Activated T-cell treated with anti-CD3 and anti-CD28 coated beads for 4 hours (primary cell): ENCODE data around the gene CBFA2T3.
A peak's percentile ranks its signal among the peaks of the same experiment; 100 is the strongest.
"Not testable (repeated sequence)": the region's sequence is repeated elsewhere in the genome, so short reads cannot be mapped to it uniquely, and the experiment has no call there.

Experiments used
- DNase-seq: peaks from one replicate; pipeline ENCODE4 v3.0.0-alpha.2; 2020

The CBFA2T3 gene

DNA sequence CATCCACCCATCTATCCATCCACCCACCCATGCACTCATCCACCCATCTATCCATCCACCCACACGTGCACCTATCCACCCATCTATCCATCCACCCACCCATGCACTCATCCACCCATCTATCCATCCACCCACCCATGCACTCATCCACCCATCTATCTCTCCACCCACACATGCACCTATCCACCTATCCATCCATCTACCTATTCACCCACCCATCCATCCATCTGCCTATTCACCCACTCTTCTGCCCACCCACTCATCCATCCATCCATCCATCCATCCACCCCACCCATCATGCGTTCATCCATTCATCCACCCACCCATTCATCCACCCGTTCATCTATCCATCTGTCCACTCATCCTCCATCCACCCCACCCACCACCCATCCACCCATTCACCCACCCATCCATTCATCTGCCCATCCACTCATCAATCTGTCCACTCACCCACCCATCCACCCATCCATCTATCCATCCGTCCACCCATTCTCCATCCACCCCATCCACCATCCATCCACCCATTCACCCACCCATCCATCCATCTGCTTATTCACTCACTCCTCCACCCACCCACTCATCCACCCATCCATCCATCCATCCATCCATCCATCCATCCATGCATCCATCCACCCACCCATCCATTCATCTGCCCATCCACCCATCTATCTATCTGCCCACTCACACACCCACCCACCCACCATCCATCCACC is 35.1 kb upstream of the CBFA2T3 start:
- DNase-seq, result no peak

DNA sequence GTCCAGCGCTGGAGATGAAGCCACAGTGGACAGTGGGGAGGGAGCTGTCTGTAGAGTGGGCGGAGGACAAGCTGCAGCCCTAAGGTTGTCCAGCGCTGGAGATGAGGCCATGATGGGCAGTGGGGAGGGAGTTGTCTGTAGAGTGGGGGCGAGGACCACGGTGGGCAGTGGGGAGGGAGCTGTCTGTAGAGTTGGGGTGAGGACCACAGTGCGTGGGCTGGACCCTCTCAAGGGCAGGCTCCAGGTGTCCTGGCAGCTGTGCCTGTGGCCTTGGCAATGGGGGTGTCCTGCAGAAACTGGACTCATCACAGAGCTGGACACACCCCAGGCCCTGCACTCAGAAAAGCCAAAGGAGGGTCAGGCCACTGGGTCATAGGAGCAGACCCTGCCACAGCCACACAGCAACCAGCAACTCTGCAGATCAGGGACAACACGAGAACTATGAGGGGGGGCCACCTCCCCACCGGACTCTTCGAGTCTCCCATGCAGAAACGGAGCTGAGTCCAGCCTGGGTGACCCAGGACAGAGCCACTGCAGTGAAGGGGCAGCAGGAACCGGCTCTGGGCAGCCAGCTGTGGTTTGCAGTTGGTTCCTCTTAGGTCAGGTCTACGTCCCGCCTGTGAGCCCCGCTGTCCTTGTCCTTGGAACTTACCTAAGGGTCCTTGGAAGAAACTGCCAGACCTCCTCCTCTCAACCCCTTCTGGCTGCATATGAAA is 33.4 kb upstream of the CBFA2T3 start:
- no peak for DNase-seq

DNA sequence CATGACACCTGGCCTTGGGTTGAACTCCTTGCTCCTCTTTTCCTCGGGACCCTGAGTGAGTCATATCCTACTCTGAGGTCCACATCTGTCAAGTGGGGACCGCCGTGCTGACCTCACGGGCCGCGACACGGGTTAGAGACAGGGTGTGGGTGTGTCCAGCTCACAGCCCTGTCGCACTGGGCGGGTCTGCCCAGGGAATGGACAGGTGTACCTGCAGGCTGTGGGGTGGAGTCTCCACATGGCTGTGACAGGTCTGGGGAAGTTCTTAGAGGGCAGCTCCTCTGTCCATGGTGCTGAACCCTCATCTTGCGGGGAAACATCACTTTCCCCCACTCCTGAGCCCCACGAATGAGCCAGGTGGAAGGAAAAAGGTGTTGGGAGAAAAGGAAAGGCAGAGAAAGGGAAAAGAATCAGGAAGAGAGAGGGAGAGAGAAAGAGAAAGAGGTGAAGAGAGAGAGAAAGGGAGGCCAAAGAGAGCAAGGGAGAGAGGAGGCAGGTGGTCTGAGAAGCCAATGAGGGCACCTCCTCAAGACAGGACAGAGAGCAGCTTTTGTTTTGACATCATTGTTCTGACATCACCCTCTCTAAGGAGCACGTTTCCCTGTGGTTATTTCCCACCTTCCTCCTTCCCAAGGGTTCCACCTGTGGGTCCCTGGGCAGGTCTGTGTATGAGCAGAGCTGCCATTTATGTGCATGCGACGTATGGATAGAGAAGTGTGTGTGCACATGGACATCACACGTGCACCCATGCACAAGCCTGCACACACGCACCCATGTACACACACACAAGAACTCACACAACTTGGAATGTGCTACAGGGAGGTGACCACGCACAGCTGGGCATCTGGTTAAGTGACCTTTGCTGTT is 32.6 kb upstream of the CBFA2T3 start:
- no peak for DNase-seq

DNA sequence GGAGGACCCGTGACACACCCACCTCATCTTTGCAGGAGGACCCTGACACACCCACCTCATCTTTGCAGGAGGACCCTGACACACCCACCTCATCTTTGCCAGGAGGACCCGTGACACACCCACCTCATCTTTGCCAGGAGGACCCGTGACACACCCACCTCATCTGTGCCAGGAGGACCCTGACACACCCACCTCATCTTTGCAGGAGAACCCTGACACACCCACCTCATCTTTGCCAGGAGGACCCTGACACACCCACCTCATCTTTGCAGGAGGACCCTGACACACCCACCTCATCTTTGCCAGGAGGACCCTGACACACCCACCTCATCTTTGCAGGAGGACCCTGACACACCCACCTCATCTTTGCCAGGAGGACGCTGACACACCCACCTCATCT is 31.8 kb upstream of the CBFA2T3 start:
- DNase-seq, result not testable (repeated sequence)

DNA sequence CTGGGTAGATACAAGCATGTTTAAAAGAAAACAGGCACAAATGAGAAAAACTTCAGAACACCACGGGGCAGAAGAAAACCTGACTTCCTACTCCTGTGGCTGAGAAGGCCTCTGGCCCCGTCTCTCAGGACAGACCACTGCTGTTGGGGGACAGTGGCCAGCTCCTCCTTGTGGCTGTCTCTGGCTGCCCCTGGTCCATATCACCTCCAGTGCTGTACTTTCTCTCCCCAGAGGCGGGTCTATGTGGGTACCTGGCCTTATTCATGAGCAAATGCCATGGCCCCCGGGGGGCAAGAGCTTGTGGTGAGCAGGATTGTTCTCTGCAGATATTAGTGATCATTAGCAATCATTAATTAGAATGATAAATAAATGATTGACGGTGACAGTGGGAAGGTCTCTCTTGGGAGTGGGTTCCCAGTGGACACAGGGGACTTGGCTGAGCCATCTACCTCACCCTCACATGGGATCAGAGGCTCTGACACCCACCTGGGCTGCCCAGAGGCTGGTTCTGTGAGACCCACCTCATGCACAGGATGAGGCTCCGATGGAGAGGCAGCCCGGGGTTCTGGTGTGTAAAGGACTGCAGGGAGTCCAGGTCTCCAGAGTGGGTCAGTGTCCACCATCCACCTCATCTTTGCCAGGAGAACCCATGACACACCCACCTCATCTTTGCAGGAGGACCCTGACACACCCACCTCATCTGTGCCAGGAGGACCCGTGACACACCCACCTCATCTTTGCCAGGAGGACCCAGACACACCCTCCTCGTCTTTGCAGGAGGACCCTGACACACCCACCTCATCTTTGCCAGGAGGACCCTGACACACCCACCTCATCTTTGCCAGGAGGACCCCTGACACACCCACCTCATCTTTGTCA is 30.6 kb upstream of the CBFA2T3 start:
- no peak for DNase-seq

DNA sequence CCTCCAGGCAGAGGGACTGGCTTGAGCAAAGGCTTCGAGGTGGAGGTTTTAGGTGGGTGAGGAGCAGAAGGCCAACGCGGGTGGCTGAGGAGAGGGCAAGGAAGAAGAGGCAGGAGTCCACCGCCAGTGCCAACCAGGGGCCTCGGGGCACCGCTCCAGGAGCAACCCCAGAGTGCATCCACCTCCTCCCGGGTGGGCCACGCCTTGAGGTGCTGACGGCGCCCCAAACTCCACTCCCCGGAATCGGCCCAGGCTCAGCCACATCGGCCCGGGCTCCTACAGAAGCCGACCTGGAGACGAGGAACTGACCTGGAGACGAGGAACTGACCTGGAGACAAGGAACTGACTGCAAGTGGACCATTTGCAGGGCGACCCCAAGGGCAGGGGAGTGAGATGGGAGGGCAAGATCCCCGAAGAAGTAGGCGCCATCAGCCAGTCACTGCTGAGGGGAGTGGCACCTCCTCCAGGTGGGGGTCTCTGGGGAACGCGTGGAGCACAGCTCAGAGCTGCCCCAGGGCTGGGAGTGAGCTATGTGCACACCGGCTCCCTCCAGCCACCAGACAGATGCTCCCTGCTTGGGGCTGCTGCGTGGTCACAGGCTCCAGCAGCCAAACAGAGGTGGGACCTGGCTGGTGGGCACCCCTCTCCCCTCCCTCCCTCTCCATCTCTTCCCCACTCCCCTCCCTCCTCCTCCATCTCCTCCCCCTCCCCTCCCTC is 29.2 kb upstream of the CBFA2T3 start:
- DNase-seq, result no peak

DNA sequence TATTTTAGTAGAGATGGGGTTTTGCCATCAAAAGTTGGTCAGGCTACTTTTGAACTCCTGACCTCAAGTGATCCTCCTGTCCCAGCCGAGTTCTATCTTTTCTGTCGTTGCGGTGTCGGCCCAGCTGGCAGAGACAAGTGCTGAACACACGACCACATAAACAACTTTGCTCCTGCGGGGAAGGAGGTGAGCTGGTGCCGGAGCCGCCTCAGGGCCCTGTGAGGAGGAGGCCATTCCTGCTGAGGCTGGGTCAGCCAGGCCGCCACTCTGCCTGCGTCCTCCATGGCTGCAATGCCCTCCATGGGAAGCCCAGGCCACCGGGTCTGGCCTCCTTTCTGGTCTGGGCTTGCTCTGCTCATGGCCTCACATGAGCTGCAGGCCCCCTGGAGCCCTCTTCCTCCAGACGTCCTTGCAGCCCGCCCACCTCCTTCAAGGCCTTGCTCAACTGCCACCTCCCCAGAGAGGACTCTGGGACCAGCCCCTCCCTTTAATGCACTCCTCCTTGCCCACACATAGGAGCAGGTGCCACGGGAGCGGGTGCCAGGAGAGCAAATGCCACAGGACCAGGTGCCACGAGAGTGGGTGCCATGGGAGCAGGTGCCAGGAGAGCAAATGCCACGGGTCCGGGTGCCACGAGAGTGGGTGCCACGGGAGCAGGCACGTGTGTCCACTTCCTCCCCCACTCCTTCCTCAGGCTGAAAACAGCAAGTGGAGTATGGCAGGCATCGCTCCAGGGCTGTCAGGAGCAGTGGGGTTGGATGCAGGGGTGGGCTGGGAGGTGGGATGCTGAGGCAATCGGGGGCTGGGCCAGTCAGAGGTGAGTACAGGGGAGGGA is 28.4 kb upstream of the CBFA2T3 start:
- no peak for DNase-seq

DNA sequence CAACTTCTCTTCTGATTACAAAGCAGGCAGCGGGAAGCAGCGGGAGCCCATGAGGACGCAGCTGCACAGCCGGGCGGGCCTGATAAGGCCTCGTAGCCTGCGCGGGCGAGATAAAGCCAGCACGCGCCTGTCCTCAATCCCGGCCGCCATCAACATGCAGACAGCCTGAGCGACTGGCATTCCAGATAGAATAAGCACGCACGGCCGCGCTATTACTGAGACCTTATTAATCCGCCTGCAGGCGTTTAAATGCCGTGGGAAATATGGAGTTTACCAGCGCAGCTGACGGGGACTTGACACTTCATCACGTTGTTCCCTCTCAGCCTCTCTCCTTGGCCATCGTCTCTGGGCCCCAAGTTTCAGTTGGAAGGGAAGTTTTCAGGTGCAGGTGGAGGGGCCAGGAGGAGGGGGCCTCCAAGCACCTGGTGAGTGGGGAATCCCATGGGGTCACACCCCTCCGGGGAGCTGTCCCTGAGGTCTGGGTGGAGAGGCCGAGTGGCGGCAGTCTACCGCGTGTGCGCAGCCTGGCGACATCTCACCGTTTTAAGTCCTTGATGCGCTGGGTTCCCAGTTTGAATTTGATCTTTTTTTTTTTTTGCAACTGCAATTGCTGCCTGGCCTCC is 27.3 kb upstream of the CBFA2T3 start:
- no peak for DNase-seq

DNA sequence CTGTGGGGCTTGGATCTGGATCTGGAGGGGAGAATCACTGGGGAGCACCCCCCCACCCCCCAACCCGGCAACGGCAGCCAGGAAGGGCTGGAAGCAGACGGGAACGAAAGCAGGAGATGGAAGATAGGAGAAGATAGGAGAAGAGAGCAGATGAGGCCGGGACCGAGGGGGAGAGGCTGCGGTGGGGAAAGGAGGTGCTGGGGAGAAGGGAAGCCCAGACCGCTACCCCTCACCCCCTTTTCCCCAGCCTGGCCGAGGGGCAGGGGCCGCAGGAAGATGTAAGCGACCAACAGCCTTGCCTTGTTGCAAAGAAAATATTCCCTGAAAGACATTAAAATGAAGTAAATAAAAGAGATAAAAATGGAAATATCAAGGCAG is 26.8 kb upstream of the CBFA2T3 start:
- no peak for DNase-seq

DNA sequence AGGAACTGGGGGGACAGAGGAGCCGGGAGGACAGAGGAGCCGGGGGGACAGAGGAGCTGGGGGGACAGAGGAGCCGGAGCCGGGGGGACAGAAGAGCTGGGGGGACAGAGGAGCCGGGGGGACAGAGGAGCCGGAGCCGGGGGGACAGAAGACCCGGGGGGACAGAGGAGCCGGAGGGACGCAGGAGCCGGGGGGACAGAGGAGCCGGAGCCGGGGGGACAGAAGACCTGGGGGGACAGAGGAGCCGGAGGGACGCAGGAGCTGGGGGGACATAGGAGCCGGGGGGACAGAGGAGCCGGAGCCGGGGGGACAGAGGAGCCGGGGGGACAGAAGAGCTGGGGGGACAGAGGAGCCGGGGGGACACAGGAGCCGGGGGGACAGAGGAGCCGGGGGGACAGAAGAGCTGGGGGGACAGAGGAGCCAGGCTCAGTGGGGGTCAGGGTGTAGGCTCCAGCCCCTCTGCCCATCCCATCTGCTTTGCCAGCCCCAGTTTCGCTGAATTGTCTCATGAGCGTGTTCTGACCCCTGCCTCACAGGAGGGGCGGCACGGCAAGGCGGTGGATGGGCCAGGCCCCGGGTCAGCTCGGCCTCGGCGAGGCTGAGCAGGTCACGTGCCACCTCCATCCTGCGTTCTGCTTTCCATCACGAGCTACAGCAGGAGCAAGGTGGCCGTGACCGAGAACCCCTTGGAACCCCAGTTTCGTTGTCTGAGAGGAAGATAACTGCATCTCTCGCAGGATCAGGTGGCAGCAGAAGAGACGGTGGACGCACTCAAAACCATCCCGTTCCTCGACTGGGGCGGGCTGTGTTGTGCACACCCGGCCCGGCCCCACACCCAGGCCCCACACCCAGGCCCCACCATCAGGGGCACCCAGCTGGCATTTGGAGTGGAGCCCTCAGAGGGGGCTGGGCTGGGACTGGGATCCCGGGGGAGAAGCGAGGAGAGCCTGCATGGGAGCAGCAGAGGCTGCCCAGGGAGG is 26.1 kb upstream of the CBFA2T3 start:
- no peak for DNase-seq

DNA sequence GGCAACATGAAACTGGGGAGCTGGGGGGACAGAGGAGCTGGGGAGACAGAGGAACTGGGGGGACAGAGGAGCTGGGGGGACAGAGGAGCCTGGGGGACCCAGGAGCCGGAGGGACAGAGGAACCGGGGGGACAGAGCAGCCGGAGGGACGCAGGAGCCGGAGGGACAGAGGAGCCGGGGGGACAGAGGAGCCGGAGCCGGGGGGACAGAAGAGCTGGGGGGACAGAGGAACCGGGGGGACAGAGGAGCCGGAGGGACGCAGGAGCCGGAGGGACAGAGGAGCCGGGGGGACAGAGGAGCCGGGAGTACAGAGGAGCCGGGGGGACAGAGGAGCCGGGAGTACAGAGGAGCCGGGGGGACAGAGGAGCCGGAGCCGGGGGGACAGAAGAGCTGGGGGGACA is 25.1 kb upstream of the CBFA2T3 start:
- DNase-seq, result not testable (repeated sequence)

DNA sequence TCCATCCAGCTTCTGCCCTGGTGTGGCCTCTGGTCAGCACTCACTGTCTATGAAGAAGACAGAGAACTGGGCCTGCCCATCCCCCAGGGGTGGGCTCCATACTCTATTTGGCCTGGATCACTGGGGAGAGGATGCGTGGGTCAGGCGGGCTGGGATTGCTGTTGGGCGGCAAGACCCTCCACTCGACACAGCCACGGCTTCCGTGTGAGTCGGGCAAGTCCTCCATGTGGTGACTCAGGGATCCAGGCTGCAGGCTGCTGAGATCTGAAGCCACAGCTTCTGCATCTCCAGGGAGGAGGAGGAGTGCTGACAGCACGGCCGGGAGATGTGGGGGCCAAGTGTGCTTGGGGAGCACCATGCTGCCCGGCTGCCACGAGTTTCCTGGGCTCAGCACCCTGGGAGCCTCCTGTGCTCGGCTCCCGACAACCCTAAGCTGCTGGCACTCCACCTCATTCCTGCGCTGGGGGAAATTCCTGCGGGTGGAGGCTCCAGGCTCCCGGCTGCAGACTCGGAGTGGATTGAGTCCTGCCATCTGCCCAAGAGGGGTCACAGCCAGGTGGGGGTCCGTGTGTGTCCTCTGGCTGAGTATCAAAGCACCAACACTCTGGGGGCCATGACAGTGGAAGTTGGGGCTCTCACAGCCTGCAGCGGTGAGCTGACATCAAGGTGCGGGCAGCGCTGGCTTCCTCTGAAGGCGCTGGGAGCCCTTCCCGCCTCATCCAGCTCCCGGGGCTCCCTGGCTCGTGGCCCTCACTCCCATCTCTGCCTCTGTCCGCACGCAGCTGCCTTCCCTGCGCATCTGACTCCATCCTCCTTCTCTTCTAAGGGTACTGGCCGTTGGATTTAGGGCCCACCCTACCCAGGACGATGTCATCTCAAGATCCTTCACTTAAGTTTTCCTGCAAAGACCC is 24.4 kb upstream of the CBFA2T3 start:
- DNase-seq, result no peak

DNA sequence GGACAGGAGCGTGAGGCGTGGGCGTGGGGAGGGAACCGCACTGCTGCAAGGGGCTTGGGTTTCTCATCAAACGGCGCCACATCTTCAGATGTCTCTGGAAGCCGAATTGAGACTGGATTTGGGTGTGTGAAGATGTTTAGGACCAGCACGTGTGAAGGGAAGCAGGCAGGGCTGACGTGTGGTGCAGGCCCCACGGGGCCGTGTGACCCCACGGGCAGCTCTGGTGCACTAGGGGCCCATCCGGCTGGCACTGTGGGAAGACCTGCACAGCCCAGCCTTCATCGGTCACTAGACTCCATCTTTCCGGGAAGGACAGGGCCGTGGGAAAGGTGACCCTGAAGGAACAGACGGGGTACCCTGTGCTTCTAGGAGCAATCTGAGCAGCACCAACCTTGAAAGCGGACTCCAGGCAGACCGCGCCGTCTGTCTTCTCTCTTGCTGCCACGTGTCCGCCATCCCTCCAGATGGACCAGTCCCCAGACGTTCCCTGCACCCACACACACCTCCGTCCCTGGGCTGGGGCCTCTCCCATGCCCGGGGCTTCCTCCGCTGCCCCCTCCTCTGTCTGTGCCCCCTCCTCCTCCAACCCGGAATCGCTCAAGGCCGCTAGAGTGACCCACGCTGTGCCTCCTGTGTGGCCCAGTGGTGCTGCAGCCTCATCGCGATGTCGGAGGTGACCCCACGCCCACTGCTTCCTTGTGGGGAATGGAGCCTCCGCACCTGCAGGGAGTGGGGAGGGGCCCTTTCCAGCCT is 23.4 kb upstream of the CBFA2T3 start:
- DNase-seq, result peak; percentile 24

DNA sequence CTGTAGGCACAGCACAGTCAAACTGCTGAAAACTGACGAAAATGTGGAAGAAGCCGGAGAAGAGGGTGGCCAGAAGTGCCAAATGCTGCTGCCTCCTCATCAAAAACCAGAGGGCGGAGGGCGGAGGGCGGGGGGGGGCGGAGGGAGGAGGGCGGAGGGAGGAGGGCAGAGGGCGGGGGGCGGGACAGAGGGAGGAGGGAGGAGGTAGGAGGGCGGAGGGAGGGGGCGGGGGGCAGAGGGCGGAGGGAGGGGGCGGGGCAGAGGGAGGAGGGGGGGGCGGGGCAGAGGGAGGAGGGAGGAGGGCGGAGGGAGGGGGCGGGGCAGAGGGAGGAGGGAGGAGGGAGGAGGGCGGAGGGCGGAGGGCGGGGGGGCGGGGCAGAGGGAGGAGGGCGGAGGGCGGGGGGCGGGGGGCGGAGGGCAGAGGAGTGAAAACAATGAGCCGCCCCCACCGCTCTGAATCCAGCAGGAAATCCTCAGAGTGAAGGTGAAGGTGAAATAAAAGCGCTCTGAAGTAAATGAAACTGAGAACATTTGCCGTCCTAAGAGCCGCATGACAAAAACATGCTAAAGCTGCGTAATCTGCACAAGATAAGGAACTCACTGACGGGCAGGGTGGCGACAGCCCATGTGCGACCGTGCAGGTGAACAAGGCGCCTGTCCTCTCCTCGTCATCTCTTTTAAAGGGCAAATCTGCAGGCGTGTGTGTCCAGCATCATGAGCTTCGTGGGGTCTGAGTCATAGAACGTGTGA is 22.6 kb upstream of the CBFA2T3 start:
- no peak for DNase-seq

DNA sequence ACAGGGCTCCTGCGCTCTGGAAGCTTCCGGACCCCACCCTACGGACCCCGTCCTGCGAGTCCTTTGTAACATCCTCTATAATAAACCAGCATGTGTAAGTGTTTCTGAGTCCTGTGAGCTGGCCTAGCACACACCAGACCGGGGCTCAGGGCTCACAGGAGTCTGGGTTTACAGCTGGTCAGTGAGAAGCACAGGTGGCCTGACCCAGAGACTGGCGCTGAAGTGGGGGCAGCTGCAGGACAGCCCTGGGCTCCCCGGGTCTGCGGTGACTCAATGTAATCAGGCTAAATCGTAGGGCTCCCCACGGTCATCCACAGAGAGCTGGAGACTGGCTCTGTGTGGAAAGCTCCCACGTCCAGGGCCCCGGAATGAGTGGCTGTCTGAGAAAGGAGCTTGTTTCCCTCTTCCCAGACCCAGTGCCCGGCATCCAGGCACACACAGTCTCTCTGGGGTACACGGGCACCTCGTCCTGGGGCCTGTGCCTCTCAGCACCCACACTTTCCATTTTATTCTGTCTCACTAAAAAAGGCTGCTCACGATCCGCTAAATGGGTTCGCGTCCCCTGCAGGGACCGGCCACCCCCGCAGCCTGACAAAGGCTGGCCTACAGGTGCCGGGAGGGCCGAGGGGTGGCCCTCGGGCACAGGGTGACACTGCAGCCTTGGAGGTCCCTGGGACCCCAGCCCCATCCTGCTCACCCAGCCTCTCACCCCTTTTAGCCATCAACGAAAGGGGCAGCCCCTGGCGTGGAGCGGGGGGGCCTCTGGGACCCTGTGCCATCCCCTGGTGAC is 18.9 kb upstream of the CBFA2T3 start:
- DNase-seq, result no peak

DNA sequence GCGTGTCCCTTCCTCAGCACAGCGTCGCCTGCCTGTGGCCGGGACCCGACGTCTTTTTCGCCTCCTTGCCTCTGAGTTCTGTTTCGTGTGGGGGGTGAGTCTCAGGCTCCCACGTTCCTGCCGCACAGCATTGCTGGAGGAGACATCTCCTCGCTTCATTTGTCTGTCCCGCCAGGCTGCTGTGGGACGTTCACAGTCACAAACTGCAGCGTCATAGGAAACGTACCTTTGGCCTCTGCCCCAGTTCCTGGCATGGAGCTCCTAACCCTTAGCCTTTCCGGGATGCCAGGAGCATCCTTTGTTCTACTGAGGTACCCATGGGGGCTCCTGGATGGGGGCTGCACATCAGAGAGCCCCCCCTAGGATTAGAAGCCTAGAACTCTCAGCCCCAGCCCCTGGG is 18.2 kb upstream of the CBFA2T3 start:
- DNase-seq, result no peak
